ENCODE measurements around the gene STK10.

- no peak for TF ChIP-seq GATA2 (IDR thresholded peaks at IDR 0.05; ENCODE audit: low read depth, low read length)
- no peak for TF ChIP-seq GATA3 (IDR thresholded peaks at IDR 0.05; ENCODE audit: low read depth, low read length)
Measured at GRCh38 chr5:172088801-172089200, 99.2 kb downstream of the STK10 start.

Measured in SH-SY5Y (cell line).